Measurements from ENCODE around the gene XRCC3.

XRCC3 gene

GRCh38 chr14:103650213-103650612, 65.0 kb downstream of the XRCC3 start:
- intact Hi-C loops (cut with DNase I): no loop called here
- DNase-seq: no peak

GRCh38 chr14:103649001-103649400, 66.2 kb downstream of the XRCC3 start:
- intact Hi-C loops (cut with DNase I): no loop called here
- DNase-seq: peak in 1 of 10 donors; percentile 14

Data from posterior cingulate gyrus (tissue), 11 donors.